BLaER1 (cell line): ENCODE results near the gene TOX3.

Experiments used
- H3K27ac ChIP-seq: shearing (Covaris generic); formaldehyde crosslinking; 2 replicates; pipeline ENCODE4 v1.8.1; 2022
- H3K27me3 ChIP-seq: shearing (Covaris generic); formaldehyde crosslinking; 2 replicates; pipeline ENCODE4 v1.8.1; 2022
- H3K36me3 ChIP-seq: shearing (Covaris generic); formaldehyde crosslinking; 2 replicates; pipeline ENCODE4 v1.8.1; 2022
- H3K4me1 ChIP-seq: shearing (Covaris generic); formaldehyde crosslinking; 2 replicates; pipeline ENCODE4 v1.8.1; 2022
- H3K4me2 ChIP-seq: shearing (Covaris generic); formaldehyde crosslinking; 2 replicates; pipeline ENCODE4 v1.8.1; 2022
- H3K4me3 ChIP-seq: shearing (Covaris generic); formaldehyde crosslinking; 2 replicates; pipeline ENCODE4 v1.8.1; 2022
- H3K9ac ChIP-seq: shearing (Covaris generic); formaldehyde crosslinking; 2 replicates; pipeline ENCODE4 v1.8.1; 2022
- H3K9me3 ChIP-seq: shearing (Covaris generic); formaldehyde crosslinking; 2 replicates; pipeline ENCODE4 v1.8.1; 2022
- H4K20me1 ChIP-seq: shearing (Covaris generic); formaldehyde crosslinking; 2 replicates; pipeline ENCODE4 v1.8.1; 2022
- Cebpa-rat ChIP-seq: shearing (Covaris generic); IDR thresholded peaks from 2 replicates; pipeline ENCODE4 v1.8.1; 2022

The TOX3 gene

GRCh38 chr16:52474679-52475078 lies 72.3 kb downstream of the TOX3 start:
- H3K9ac ChIP-seq = no peak overlapping the region
- no peak overlapping the region for H3K4me2 ChIP-seq
- H3K27me3 ChIP-seq = no peaks in the 10 kb centered on the region
- no peak for TF ChIP-seq Cebpa-rat
- no peak overlapping the region for H3K27ac ChIP-seq
- H3K36me3 ChIP-seq = no peaks in the 10 kb centered on the region
- no peaks in the 10 kb centered on the region for H4K20me1 ChIP-seq
- H3K4me3 ChIP-seq = no peak overlapping the region
- no peaks in the 10 kb centered on the region for H3K9me3 ChIP-seq
- no peaks in the 10 kb centered on the region for H3K4me1 ChIP-seq

DNA sequence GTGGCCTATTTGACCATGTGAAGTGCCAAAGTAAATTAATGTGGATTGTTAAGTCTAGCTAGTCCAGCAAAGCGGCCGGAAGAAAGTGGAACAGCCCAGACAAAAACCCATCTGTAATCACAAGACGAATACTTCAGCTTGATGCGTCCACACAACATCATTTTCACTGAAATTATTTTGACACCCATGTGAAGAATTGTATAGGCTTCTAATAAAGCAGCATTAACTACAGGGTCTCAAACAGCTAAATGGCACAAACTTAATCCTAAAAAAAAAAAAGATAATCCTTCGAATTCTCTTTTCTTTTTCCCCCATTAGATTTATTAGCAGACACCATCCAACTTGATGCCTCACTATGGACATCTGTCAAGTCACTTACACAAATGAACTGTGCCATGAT lies 73.8 kb downstream of the TOX3 start:
- no peak overlapping the region for H3K27ac ChIP-seq
- no peak overlapping the region for H3K4me3 ChIP-seq
- no peaks in the 10 kb centered on the region for H3K9me3 ChIP-seq
- no peaks in the 10 kb centered on the region for H3K27me3 ChIP-seq
- H3K4me1 ChIP-seq = no peaks in the 10 kb centered on the region
- H3K4me2 ChIP-seq = no peak overlapping the region
- TF ChIP-seq Cebpa-rat = no peak
- no peaks in the 10 kb centered on the region for H3K36me3 ChIP-seq
- H3K9ac ChIP-seq = no peak overlapping the region
- no peaks in the 10 kb centered on the region for H4K20me1 ChIP-seq

DNA sequence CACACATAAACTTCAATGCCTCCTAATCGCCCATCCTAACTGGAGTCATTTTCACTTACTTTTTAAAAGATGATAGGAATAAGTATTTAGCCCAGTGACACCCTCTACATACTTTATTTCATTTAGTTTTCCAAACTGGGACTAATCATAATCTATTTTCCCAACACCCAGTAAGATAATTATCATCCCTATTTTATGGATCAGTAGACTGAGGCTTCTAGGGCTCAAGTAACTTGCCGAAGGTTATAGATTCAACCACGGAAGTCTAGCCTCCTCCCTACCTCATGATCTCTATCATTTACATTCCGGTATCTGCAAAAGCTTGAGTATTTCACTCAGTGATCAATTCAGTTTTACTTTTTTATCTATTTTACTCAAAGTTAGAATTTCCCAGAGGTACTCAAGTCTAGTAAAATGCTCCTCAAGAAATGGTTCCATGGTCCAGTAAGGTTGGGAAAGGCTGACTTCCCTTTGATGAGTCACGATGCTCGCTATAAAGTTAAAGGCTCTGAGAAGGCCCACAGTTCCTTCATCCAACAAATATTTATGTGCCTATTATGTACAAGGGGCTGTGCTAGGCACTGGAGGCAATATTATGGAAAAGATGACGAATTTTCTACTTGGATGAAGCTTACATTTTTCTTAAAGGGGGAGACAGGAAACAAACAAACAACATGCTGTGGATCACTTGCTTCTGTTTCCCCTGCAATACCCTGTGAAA lies 75.1 kb downstream of the TOX3 start:
- no peaks in the 10 kb centered on the region for H3K4me1 ChIP-seq
- no peaks in the 10 kb centered on the region for H3K27me3 ChIP-seq
- no peak overlapping the region for H3K4me2 ChIP-seq
- TF ChIP-seq Cebpa-rat = no peak
- no peak overlapping the region for H3K27ac ChIP-seq
- H4K20me1 ChIP-seq = no peaks in the 10 kb centered on the region
- no peak overlapping the region for H3K9ac ChIP-seq
- H3K36me3 ChIP-seq = no peaks in the 10 kb centered on the region
- H3K4me3 ChIP-seq = no peak overlapping the region
- H3K9me3 ChIP-seq = no peaks in the 10 kb centered on the region

DNA sequence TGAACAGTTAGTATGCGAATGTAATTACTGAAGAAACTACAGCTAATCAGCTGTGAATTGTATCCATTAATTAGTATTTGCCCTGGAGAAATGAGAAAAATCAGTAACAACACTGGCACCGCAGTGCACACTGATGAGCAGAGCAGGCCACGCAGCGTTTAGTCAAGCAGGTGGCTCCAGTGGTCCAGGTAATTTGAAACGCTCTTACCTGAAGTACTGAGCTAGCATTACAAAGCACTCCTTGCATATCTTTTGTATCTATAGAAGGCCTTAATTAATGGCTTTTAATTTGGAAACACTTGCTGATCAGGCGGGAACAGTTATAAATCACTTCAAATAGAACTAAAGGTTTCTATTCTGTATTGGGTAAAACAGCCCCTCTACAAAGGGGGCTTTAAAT lies 76.4 kb downstream of the TOX3 start:
- H3K4me3 ChIP-seq = no peak overlapping the region
- H3K4me1 ChIP-seq = no peaks in the 10 kb centered on the region
- no peaks in the 10 kb centered on the region for H4K20me1 ChIP-seq
- no peaks in the 10 kb centered on the region for H3K9me3 ChIP-seq
- no peaks in the 10 kb centered on the region for H3K27me3 ChIP-seq
- no peak overlapping the region for H3K4me2 ChIP-seq
- no peak overlapping the region for H3K27ac ChIP-seq
- H3K9ac ChIP-seq = no peak overlapping the region
- H3K36me3 ChIP-seq = no peaks in the 10 kb centered on the region
- TF ChIP-seq Cebpa-rat = no peak

DNA sequence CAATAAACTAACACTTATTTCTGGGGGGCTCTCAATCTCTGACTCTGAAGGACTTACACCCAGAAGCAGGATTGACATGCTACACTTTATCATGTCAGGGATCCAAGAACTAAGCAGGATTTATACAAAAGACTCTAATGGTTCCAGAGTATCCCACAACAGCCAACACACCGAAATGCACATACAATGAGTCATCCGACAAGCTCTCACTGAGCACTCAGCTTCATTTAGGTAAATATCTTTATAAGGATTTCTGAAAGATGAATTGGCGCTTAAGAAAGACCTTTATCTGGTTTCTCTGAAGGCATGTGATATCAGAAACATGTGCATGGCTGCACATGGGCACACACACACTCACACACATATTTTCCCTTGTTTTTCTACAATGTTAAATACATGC lies 77.2 kb downstream of the TOX3 start:
- H3K9me3 ChIP-seq = no peaks in the 10 kb centered on the region
- no peak overlapping the region for H3K4me2 ChIP-seq
- no peak overlapping the region for H3K27ac ChIP-seq
- no peaks in the 10 kb centered on the region for H4K20me1 ChIP-seq
- no peak for TF ChIP-seq Cebpa-rat
- no peak overlapping the region for H3K4me3 ChIP-seq
- no peaks in the 10 kb centered on the region for H3K36me3 ChIP-seq
- H3K9ac ChIP-seq = no peak overlapping the region
- no peaks in the 10 kb centered on the region for H3K27me3 ChIP-seq
- no peaks in the 10 kb centered on the region for H3K4me1 ChIP-seq

- no peaks in the 10 kb centered on the region for H3K36me3 ChIP-seq
- H3K9ac ChIP-seq = no peak overlapping the region
- H3K9me3 ChIP-seq = no peaks in the 10 kb centered on the region
- no peak for TF ChIP-seq Cebpa-rat
- H3K27me3 ChIP-seq = no peaks in the 10 kb centered on the region
- no peak overlapping the region for H3K4me2 ChIP-seq
- no peak overlapping the region for H3K27ac ChIP-seq
- H4K20me1 ChIP-seq = no peaks in the 10 kb centered on the region
- no peak overlapping the region for H3K4me3 ChIP-seq
- H3K4me1 ChIP-seq = no peaks in the 10 kb centered on the region
Observed at GRCh38 chr16:52469091-52469490, 77.9 kb downstream of the TOX3 start.

GRCh38 chr16:52467753-52468152 lies 79.2 kb downstream of the TOX3 start:
- Histone ChIP-seq H3K4me3 (no peak overlapping the region), H3K9ac (no peak overlapping the region), H3K27me3 (no peaks in the 10 kb centered on the region), H4K20me1 (no peaks in the 10 kb centered on the region), H3K27ac (no peak overlapping the region), H3K4me1 (no peaks in the 10 kb centered on the region), H3K36me3 (peaks cover 6% of the 10 kb centered on the region; the same call in 1 of the 2 replicates), H3K9me3 (no peaks in the 10 kb centered on the region), H3K4me2 (no peak overlapping the region)
- no peak for TF ChIP-seq Cebpa-rat

- Histone ChIP-seq H3K27me3 (no peaks in the 10 kb centered on the region), H3K27ac (no peak overlapping the region), H3K4me1 (no peaks in the 10 kb centered on the region), H3K4me3 (no peak overlapping the region), H3K9ac (no peak overlapping the region), H3K9me3 (no peaks in the 10 kb centered on the region), H3K36me3 (peaks cover 6% of the 10 kb centered on the region; the same call in 1 of the 2 replicates), H3K4me2 (no peak overlapping the region), H4K20me1 (no peaks in the 10 kb centered on the region)
- TF ChIP-seq Cebpa-rat = no peak
Observed at GRCh38 chr16:52466994-52467393, 79.9 kb downstream of the TOX3 start.

DNA sequence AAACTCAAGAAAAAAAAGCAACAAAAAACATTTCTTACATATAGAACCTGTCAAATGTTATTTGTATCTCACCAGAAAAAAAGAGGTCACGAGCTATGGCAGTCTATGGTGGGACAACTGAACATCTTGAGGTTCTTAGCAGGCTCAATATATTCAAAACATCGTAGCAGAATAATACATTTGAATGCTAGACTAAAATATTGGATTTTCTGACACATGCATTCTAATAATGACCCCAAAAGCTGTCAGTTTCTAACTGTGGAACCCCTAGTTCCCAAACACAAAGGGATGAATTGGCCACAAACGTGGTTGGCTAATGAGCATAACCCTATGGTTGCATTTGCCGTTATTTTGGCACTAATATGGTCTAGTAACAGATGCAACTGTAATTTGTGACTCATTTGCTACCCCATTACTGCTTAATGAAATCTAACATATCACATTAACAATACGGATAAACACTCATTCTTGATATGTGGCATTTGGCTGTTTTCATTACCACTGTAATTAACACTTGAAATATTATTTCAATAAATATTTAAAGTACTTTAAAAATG lies 81.2 kb downstream of the TOX3 start:
- Histone ChIP-seq H3K27me3 (no peaks in the 10 kb centered on the region), H3K27ac (no peak overlapping the region), H3K4me2 (no peak overlapping the region), H3K4me3 (no peak overlapping the region), H4K20me1 (no peaks in the 10 kb centered on the region), H3K9me3 (no peaks in the 10 kb centered on the region), H3K36me3 (peaks cover 6% of the 10 kb centered on the region; the same call in 1 of the 2 replicates), H3K4me1 (no peaks in the 10 kb centered on the region), H3K9ac (no peak overlapping the region)
- no peak for TF ChIP-seq Cebpa-rat

DNA sequence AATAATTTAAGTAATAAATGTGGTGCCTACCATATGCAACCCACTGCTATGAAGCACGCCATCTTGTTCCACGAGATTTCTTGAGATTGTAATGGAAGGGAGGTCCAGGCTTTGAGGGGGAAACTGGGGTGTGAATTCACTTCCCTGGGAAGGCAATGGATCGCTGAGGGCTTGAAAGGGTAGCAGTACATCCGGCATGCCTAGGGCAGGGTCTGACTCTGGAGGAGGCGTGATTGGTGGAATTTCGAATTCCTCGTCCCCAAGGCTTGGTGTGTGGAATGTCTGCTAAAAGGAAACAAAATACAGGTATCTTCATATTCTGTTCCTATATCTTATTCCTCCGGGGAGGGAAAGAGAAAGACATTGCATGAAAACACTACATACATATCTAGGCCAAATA lies 83.0 kb downstream of the TOX3 start:
- Histone ChIP-seq H3K9ac (no peak overlapping the region), H4K20me1 (no peaks in the 10 kb centered on the region), H3K4me3 (no peak overlapping the region), H3K27me3 (no peaks in the 10 kb centered on the region), H3K27ac (no peak overlapping the region), H3K9me3 (no peaks in the 10 kb centered on the region), H3K4me1 (no peaks in the 10 kb centered on the region), H3K4me2 (no peak overlapping the region), H3K36me3 (peaks cover 6% of the 10 kb centered on the region; the same call in 1 of the 2 replicates)
- TF ChIP-seq Cebpa-rat = no peak
